Measurements from ENCODE around the gene SLC2A11. TPM values are rescaled to one million over a fixed set of nuclear protein-coding genes. Genes with fewer than 3 reads are reported as not detected.

The SLC2A11 gene
- 10 to 100 TPM; 13.8 to 51.6 (median 28.8) TPM for polyA plus RNA-seq (ENCODE audit: insufficient read length in 4 of 4)

- peak; percentile 95 to 97 (median 96) for DNase-seq (ENCODE audit: low read depth in 4 of 4, low spot score in 3 of 4)
These were observed at the start of gene SLC2A11 for GRCh38 chr22:23857606-23858483. Gene SLC2A11 (plus strand): TSS chr22:23857875. CDS start chr22:23858000, 125 bp downstream.

- DNase-seq (ENCODE audit: low read depth in 4 of 4, low spot score in 3 of 4): no peak
These were observed 45.3 kb upstream of the SLC2A11 start for GRCh38 chr22:23812378-23812777.

GRCh38 chr22:23815541-23816155 lies 42.0 kb upstream of the SLC2A11 start:
- DNase-seq (ENCODE audit: low read depth in 4 of 4, low spot score in 3 of 4): no peak

- no peak for DNase-seq (ENCODE audit: low read depth in 4 of 4, low spot score in 3 of 4)
These were observed 41.3 kb upstream of the SLC2A11 start for GRCh38 chr22:23816156-23816976.

- no peak for DNase-seq (ENCODE audit: low read depth in 4 of 4, low spot score in 3 of 4)
These were observed 40.5 kb upstream of the SLC2A11 start for GRCh38 chr22:23817146-23817545.

GRCh38 chr22:23818541-23818940 lies 39.1 kb upstream of the SLC2A11 start:
- no peak for DNase-seq (ENCODE audit: low read depth in 4 of 4, low spot score in 3 of 4)

GRCh38 chr22:23820748-23821211 lies 36.9 kb upstream of the SLC2A11 start:
- no peak for DNase-seq (ENCODE audit: low read depth in 4 of 4, low spot score in 3 of 4)

- DNase-seq (ENCODE audit: low read depth in 4 of 4, low spot score in 3 of 4): no peak
These were observed 35.5 kb upstream of the SLC2A11 start for GRCh38 chr22:23822101-23822671.

GRCh38 chr22:23823331-23823791 lies 34.3 kb upstream of the SLC2A11 start:
- DNase-seq (ENCODE audit: low read depth in 4 of 4, low spot score in 3 of 4): no peak

GRCh38 chr22:23824476-23825245 lies 33.0 kb upstream of the SLC2A11 start:
- DNase-seq (ENCODE audit: low read depth in 4 of 4, low spot score in 3 of 4): no peak

- DNase-seq (ENCODE audit: low read depth in 4 of 4, low spot score in 3 of 4): no peak
These were observed 32.3 kb upstream of the SLC2A11 start for GRCh38 chr22:23825246-23825905.

- DNase-seq (ENCODE audit: low read depth in 4 of 4, low spot score in 3 of 4): no peak
These were observed 30.9 kb upstream of the SLC2A11 start for GRCh38 chr22:23826510-23827350.

GRCh38 chr22:23827351-23827995 lies 30.2 kb upstream of the SLC2A11 start:
- DNase-seq (ENCODE audit: low read depth in 4 of 4, low spot score in 3 of 4): no peak

GRCh38 chr22:23828800-23829680 lies 28.6 kb upstream of the SLC2A11 start:
- DNase-seq (ENCODE audit: low read depth in 4 of 4, low spot score in 3 of 4): no peak

GRCh38 chr22:23829845-23830372 lies 27.8 kb upstream of the SLC2A11 start:
- DNase-seq (ENCODE audit: low read depth in 4 of 4, low spot score in 3 of 4): no peak

- no peak for DNase-seq (ENCODE audit: low read depth in 4 of 4, low spot score in 3 of 4)
These were observed 26.4 kb upstream of the SLC2A11 start for GRCh38 chr22:23831261-23831660.

GRCh38 chr22:23831781-23832180 lies 25.9 kb upstream of the SLC2A11 start:
- no peak for DNase-seq (ENCODE audit: low read depth in 4 of 4, low spot score in 3 of 4)
